ENCODE measurements around the gene AP1S3.
"Not testable (repeated sequence)": the region's sequence is repeated elsewhere in the genome, so short reads cannot be mapped to it uniquely, and the experiment has no call there.

AP1S3 gene

GRCh38 chr2:223837287-223838061 lies at the start of gene AP1S3:
Gene AP1S3, minus strand, starts transcription at chr2:223837582. Its CDS starts 132 bp downstream, at chr2:223837450.
- peak; percentile 56 for DNase-seq (ENCODE audit: low read depth)

- DNase-seq (ENCODE audit: low read depth) = no peak
Measured at GRCh38 chr2:223887127-223887526, 49.7 kb upstream of the AP1S3 start.

DNA sequence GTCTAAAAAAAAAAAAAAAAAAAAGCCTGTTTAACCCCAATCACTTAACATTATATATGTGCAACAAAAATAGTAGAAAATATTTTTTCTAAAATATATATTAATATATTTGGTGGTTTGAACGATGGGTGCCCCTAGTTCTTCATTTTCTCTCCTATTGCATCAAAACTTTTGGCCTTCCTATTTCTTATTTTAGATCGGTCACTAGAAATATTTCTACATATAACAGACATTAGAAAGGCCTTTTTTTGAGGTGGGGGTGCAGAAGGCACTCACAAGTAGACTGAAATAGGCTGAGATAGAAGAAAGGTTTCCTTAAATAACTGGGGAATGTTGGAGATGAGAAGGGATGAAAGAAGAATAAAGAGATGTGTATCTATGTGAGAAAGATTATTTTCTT lies 49.3 kb upstream of the AP1S3 start:
- no peak for DNase-seq (ENCODE audit: low read depth)

GRCh38 chr2:223884399-223884798 lies 47.0 kb upstream of the AP1S3 start:
- DNase-seq (ENCODE audit: low read depth) = no peak

- DNase-seq (ENCODE audit: low read depth) = no peak
Measured at GRCh38 chr2:223882715-223883114, 45.3 kb upstream of the AP1S3 start.

GRCh38 chr2:223880796-223881195 lies 43.4 kb upstream of the AP1S3 start:
- DNase-seq (ENCODE audit: low read depth) = no peak

GRCh38 chr2:223877721-223878410 lies 40.5 kb upstream of the AP1S3 start:
- DNase-seq (ENCODE audit: low read depth) = no peak

DNA sequence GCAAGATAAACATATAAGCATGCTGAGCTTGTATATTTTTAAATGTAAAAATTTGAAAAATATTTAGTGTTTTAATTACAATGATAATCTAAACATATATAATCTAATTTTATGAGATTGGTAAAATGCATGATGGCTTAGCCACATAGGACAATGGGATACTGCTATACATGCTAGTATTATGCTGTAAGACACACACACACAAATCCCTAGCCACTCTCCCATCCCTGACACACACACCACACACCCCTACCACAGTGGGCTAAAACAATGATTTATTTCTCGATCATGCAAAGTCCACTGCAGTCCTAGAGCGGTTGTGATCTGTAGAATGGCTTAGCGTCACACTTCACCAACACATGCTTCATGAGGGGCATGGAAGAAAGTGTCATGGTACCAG lies 36.3 kb upstream of the AP1S3 start:
- no peak for DNase-seq (ENCODE audit: low read depth)

DNA sequence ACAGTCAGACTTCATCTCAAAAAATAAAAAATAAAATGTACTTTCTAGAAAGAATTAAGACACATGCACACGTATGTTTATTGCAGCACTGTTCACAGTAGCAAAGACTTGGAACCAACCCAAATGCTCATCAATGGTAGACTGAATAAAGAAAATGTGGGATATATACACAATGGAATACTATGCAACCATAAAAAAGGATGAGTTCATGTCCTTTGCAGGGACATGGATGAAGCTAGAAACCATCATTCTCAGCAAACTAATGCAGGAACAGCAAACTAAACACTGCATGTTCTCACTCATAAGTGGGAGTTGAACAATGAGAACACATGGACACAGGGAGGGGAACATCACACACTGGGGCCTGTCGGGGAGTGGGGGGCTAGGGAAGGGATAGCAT lies 35.4 kb upstream of the AP1S3 start:
- not testable (repeated sequence) for DNase-seq (ENCODE audit: low read depth)

DNA sequence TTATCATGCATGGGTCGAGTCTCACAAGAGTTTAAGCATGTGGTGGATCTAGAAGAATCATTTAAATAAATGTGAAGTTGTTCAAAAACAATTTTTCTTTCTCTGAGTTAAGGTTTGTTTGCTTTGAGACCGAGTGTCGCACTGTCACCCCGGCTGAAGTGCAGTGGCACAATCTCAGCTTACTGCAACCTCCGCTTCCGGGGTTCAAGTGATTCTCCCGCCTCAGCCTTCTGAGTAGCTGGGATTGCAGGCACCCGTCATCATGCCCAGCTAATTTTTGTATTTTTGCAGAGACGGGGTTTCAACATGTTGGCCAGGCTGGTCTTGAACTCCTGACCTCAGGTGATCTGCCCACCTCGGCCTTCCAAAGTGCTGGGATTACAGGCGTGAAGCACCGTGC lies 34.3 kb upstream of the AP1S3 start:
- DNase-seq (ENCODE audit: low read depth) = not testable (repeated sequence)

DNA sequence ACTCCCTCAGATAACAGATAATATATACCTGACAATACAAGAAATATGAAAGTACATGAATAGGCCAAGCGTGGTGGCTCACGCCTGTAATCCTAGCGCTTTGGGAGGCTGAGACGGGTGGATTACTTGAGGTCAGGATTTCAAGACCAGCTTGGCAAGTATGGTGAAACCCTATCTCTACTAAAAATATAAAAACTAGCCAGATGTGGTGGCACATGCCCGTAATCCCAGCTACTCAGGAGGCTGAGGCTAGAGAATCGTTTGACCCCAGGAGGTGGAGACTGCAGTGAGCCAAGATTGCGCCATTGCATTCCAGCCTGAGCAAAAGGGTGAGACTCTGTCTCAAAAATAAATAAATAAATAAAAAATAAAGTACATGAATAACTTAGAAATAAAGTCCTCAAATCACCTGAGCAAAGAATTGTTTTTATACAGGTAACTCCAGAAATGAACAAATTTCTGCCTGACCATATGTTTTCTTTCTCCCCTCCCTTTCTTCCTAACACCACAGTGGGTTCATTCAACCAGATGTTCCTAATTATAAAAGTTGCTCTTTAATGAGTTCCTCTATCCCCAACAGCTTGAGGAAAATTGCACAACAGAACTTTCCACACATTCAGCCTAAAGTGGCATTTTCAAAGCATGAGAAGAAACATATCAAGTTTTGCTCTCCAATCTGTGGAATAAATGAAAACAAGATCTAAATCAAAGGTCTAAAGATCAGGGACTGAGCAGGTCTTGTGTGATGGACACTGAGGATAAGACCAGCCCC lies 33.6 kb upstream of the AP1S3 start:
- DNase-seq (ENCODE audit: low read depth) = no peak

- DNase-seq (ENCODE audit: low read depth) = no peak
Measured at GRCh38 chr2:223868005-223868404, 30.6 kb upstream of the AP1S3 start.

DNA sequence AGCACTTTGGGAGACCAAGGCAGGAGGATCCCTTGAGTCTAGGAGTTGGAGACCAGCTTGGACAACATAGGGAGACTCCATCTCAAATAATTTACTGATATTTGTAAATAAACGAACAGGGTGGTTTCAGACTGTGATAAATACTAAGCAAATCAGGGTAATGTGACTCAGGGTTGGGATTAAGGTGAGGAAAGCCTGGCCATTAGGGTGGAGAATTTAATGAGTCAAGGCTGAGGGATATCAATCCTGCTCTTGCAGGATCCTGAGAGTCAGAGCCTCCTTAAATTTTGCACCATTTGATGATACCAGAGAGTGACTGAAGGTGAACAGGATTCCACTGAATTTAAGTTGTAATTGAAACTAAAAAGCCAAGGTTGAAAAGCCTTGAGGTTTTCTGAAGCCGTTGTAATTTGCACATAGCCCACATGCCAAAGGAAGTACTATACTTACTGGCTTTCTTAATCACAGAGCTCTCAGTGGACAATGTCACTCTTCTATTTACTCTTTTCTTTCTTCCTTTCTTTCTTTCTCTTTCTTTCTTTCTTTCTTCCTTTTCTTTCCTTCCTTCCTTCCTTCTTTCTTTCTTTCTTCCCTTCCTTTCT lies 28.6 kb upstream of the AP1S3 start:
- DNase-seq (ENCODE audit: low read depth) = no peak

DNA sequence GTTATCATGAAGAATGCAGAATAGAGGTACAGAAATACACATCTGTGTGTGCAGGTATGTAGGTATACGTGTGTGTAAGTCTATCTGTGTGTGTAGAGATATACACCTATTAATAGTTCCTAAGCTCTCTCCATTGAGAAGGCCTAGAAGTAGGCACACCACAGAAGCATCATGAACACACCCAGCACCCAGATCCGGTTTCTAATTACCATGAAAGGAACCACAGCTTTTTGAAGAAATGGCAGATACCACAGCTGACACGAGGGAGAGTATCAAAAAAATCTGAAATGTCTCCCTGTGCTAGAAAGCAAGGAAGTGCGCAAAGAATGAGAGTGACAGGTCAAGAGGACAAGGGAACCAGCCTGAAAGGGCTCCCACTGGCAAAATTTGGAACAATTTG lies 27.7 kb upstream of the AP1S3 start:
- DNase-seq (ENCODE audit: low read depth) = no peak

- DNase-seq (ENCODE audit: low read depth) = no peak
Measured at GRCh38 chr2:223863491-223863890, 26.1 kb upstream of the AP1S3 start.

DNA sequence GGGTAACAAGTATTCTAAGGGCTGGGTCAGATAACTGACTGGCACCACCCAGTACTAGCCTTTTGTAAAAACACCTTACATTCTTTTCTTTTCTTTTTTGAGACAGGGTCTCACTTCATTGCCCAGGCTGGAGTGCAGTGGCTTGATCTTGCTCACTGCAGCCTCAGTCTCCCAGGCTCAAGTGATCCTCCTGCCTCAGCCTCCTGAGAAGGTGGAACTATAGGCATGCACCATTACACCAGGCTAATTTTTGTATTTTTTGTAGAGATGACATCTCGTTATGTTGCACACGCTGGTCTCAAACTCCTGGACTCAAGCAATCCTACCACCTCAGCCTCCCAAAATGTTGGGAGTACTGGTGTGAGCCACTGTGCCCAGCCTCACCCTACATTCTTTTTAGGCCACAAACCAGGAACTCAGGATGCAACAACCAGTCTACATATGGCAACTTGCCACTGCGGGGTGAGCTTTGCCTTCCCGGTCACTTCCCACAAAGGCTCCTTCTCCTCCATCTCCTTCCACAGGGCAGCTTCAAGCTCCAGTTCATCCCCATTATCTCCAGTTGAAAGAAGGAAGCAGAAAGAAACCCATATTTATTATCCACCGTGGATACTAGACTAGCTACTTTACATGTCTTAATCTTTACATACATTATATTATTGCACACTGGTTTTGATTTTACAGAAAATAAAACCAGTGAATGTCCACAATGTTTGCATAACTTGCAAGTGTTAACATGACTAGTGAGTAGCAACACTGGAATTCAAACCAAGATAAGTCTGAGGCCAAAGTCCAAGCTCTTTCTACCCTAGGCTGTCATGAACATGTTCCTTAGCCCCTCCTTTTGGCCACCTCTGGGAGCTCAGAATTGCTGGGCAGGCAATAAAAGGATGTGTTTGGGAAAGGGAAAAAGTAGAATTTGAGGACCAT lies 23.7 kb upstream of the AP1S3 start:
- DNase-seq (ENCODE audit: low read depth) = no peak

DNA sequence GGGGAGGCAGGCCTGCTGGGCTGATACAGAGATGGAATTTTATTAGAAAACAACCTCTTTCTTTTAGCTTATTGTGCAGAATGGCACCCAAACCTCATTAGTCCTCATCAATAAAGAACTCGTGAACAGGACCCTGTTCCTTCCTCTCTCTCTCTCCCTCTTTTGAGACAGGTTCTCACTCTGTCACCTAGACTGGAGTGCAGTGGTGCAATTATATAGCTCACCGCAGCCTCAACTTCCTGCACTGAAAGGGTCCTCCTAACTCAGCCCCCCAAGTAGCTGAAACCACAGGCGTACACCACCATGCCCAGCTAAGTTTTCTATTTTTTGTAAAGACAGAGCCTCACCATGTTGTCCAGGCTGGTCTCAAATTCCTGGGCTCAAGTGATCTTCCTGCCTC lies 21.7 kb upstream of the AP1S3 start:
- DNase-seq (ENCODE audit: low read depth) = no peak

DNA sequence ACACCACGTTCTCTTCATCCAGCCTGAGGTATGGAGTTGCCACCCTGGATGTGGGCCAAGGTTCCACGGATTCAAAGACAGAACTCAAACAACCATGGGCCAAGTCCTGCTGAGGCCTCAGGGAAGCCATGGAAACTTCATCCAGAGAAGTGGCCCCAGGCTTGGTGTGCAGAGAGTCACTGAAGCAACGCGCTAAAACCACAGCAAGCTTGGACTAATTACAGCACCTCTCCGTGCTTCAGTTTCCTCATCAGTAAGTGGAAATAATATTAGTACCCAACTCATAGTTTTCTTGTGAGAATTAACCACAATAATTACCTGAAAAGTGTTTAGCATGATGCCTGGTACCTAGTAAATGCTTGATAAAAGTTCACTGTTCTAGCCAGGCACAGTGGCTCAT lies 19.2 kb upstream of the AP1S3 start:
- no peak for DNase-seq (ENCODE audit: low read depth)

DNA sequence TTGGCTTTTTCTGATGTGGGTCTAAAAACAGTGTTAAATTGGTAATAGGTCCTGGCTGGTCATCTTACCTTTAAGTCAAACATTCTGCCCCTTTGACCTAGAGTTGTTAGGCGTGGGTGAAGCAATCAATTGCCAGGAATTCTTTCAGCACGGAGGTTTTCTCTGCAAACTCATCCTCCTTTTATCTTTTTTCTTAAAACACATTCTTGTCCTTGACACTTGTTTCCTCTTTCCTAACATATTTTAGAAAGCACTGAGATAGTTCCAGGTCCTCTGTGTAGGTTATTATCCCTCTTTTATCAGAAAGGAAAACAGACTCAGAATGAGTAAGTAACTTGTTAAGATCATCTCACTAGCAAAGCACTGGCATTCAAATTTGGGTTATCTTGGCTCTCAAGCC lies 18.6 kb upstream of the AP1S3 start:
- DNase-seq (ENCODE audit: low read depth) = no peak

- no peak for DNase-seq (ENCODE audit: low read depth)
Measured at GRCh38 chr2:223855426-223855825, 18.0 kb upstream of the AP1S3 start.

GRCh38 chr2:223854741-223855140 lies 17.4 kb upstream of the AP1S3 start:
- no peak for DNase-seq (ENCODE audit: low read depth)
